ENCODE data around the gene RPP30. TPM values are rescaled to one million over a fixed set of nuclear protein-coding genes. Genes with fewer than 3 reads are reported as not detected.

Gene RPP30
- total RNA-seq, 4 donors from 2014 or later = 28.4 to 40.9 (median 30.3) TPM

DNA sequence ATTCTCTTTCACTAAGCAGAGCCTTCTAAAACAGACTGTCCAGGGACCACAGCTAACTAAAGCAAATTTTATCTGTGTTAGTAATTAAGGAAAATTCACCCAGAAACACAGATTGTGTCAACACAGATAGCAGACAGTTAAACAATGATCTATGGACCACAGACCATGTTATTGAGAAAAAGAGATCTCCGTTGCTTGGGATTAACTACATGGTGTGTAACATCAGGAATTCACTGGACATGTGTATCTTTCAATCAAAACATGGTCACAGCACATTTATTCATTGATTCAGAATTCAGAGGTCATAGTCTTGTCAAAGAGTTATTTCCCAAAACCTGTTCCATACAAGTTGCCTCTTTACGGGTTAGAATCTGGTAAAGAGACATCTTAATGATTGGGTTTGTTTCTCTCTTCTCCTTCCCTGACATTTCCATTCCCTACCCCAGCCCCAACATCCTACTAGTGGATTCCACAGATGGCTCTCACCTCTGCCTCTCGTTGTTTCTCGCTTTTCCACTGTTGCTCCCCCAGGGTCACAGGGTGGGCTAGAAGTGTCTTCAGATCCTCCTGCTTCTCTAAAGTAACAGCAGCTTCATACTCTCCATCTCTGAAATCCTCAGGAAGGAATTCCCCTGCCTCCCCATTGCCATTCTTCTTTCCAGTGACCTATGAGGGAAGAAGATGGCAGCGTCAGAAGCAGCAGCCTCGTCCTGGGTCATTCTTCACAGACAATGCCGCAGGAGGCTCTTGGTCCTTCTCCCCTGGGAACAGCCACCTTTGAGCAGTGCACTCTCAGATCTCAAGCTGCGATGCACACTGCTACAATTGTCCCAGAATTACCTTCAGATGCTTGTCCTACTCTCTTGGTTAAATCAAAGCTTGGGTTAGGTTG lies 48.2 kb downstream of the RPP30 start:
- TF ChIP-seq, protein P1, sequence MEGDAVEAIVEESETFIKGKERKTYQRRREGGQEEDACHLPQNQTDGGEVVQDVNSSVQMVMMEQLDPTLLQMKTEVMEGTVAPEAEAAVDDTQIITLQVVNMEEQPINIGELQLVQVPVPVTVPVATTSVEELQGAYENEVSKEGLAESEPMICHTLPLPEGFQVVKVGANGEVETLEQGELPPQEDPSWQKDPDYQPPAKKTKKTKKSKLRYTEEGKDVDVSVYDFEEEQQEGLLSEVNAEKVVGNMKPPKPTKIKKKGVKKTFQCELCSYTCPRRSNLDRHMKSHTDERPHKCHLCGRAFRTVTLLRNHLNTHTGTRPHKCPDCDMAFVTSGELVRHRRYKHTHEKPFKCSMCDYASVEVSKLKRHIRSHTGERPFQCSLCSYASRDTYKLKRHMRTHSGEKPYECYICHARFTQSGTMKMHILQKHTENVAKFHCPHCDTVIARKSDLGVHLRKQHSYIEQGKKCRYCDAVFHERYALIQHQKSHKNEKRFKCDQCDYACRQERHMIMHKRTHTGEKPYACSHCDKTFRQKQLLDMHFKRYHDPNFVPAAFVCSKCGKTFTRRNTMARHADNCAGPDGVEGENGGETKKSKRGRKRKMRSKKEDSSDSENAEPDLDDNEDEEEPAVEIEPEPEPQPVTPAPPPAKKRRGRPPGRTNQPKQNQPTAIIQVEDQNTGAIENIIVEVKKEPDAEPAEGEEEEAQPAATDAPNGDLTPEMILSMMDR (IDR thresholded peaks at IDR 0.05; ENCODE audit: low read depth) = no peak

DNA sequence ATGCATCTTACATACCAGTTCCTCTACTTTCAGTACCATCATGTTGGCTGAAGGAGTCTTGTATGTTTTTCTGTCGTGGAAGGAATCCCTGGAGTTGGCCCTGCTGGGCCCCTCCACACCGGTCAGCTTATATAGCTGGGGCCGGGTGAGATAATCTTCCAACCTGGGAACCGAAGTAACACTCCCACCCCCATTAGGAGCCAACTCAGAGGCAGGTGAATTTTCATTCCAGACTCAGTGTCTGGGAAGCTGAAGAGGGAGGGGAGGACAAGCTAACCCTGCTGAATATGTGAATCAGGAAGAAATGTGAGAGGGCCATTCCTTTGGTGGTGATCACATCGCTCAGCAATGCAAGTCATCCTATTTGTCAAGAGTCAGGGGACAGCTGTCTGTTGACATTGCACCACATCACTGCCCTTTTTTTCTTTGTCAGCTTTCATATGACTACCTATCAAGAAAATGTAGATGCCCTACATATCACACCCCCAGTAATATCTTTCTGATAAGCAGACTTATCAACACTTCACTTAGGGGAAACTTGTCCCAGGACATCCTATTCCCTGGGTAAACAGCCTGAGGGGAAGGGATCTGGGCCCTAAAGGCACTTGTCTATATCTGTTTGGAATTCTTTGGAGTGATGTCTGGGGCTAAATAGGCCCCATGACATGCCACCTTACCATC lies 49.4 kb downstream of the RPP30 start, which contains the start of gene ANKRD1:
ANKRD1 (minus strand) TSS at position 102 of the 681 bp plus-strand sequence; CDS start at position 42, 60 bp downstream.
- TF ChIP-seq, protein P1 (IDR thresholded peaks at IDR 0.05; ENCODE audit: low read depth) = no peak

DNA sequence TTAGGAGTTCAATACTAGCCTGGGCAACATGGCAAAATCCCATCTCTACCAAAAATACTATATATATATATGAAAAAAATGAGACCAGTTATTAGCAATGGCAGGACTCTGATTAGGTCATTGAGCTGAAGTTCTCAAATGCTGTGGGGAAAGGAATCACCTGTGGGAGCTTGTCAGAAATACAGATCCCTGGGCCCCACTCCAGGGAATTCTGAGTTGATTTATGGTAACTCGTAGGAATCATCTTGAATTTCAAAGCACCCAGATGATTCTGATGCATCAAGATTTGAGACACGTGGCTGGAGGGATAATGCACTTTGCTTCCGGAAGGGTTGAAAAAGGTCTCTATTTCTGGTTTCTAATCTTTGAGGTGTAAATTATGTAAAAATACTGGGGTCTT lies 50.1 kb downstream of the RPP30 start:
- TF ChIP-seq, protein P1 (IDR thresholded peaks at IDR 0.05; ENCODE audit: low read depth) = no peak

DNA sequence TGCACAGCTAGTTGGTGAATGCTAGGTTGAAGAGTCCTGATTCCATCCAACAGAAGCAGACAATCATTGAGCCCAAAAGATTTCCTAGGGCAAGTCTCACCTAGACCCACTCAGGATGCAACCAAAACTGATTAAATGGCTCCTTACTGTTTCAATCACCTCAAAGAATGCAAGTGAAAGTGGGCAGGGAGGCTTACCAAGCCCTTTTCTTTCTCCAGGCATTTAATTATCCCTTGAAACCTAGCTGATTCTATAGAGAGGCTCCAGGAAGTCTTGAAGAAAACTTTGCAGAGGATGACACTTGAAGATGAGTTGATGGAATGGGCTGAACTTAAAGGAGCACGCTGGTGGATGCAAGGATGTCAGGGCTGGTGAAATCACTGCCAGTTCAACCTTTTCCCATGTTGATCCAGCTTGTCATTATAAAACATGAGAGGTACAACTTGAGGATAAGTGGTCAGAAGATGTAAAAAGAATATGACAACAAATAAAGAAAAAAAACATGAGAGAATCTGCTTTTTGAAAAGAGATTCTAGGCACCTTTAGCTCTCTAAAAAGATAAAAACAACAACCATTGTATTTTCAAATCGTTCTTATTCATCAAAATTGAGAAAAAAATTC lies 51.4 kb downstream of the RPP30 start:
- TF ChIP-seq, protein P1 (IDR thresholded peaks at IDR 0.05; ENCODE audit: low read depth) = no peak

DNA sequence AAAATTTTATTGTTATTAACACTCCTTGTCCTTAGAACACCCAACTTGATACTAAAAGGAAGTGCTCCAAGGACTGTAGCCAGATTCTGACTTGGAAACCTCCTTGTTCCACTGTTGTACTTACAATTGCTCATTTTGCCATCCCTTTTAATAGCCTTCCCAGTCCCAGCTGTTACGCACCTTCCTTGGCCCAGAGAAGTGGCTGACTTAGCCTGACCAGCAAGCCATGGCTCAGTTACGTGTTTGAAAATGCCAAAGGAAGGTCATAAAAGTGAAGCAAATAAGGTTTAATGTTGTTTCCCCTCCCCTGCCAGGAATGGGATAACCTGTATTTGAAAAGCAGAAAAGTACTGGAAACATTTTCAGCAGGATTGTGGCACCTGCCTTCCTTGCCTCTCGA lies 52.8 kb downstream of the RPP30 start:
- TF ChIP-seq, protein P1 (IDR thresholded peaks at IDR 0.05; ENCODE audit: low read depth) = no peak

DNA sequence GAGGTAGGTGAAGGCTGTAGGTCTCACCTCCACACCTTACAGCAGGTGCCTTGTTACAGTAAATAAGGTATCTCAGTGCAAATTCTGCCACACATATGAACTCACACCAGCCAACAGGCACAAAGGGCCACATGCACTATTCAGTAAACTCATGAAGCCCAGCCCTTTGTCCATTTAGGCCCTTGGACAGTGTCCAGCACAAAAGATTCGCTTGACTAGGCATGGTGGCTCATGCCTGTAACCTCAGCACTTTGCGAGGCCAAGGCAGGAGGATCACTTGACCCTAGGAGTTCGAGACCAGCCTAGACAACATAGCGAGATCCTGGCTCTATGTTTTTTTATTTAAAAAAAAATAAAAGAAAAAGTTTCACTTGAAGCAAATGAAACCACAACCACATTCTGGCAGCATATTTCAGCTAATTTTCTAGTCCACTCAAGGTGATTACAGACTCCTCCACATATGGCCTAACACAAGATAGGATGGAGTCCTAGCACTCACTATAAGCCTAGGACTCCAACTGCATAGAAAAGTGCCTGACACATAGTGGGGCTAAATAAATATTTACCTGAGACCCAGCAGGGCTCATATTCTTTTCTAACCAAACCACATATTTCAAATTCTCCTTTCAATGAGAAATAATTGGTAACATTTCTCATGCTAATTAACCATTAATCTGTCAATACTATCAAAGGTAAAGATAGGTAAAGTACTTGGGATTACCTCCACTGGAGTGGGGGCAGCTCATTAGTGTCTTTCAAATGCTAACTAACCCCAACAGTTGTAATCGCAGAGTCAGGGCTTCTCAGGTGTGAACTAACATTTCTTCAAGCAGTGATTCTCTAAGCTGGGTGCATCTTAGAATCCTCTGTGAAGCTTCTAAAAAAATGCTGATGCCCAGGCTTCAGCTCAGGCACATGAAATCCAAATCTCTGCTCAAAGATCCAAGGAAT lies 53.6 kb downstream of the RPP30 start:
- TF ChIP-seq, protein P1 (IDR thresholded peaks at IDR 0.05; ENCODE audit: low read depth) = no peak
